HG03521 (cell line): ENCODE measurements around the gene TMEM187.
A peak's percentile ranks its signal among the peaks of the same experiment; 100 is the strongest.

Experiments
- ATAC-seq: cut with Tn5 transposase; IDR thresholded peaks from one replicate; pipeline ENCODE4 v1.9.1; 2021; ENCODE audit warnings: mild to moderate bottlenecking, moderate library complexity; ENCODE audit not compliant: unreplicated experiment

TMEM187 gene

GRCh38 chrX:153972368-153973126 lies at the start of gene TMEM187:
Gene TMEM187 (plus strand): TSS chrX:153972754. CDS start chrX:153982063, 9,309 bp downstream.
- peak; percentile 42 for ATAC-seq

- no peak for ATAC-seq
These were observed 49.4 kb upstream of the TMEM187 start for GRCh38 chrX:153922932-153923857.

GRCh38 chrX:153924149-153924861 lies 48.2 kb upstream of the TMEM187 start:
- no peak for ATAC-seq

- no peak for ATAC-seq
These were observed 47.2 kb upstream of the TMEM187 start for GRCh38 chrX:153925387-153925738.

GRCh38 chrX:153925739-153926551 lies 46.6 kb upstream of the TMEM187 start, which contains the start of gene ARHGAP4:
Gene ARHGAP4 (minus strand): TSS chrX:153926264. CDS start chrX:153926202, 62 bp downstream.
- no peak for ATAC-seq

GRCh38 chrX:153926552-153926857 lies 46.0 kb upstream of the TMEM187 start:
- no peak for ATAC-seq

GRCh38 chrX:153926858-153927671 lies 45.5 kb upstream of the TMEM187 start:
- peak; percentile 34 for ATAC-seq

GRCh38 chrX:153927672-153927921 lies 45.0 kb upstream of the TMEM187 start:
- ATAC-seq = no peak

GRCh38 chrX:153927922-153928760 lies 44.4 kb upstream of the TMEM187 start:
- ATAC-seq = peak; percentile 70

- no peak for ATAC-seq
These were observed 43.7 kb upstream of the TMEM187 start for GRCh38 chrX:153928846-153929245.

- no peak for ATAC-seq
These were observed 43.0 kb upstream of the TMEM187 start for GRCh38 chrX:153929576-153929975.

- ATAC-seq = no peak
These were observed 42.3 kb upstream of the TMEM187 start for GRCh38 chrX:153930011-153930910.

- no peak for ATAC-seq
These were observed 41.4 kb upstream of the TMEM187 start for GRCh38 chrX:153931151-153931550.

- ATAC-seq = no peak
These were observed 40.8 kb upstream of the TMEM187 start for GRCh38 chrX:153931748-153932147.

GRCh38 chrX:153932220-153932915 lies 40.2 kb upstream of the TMEM187 start:
- no peak for ATAC-seq

- no peak for ATAC-seq
These were observed 38.8 kb upstream of the TMEM187 start for GRCh38 chrX:153933748-153934147.

- ATAC-seq = peak; percentile 21
These were observed 38.3 kb upstream of the TMEM187 start for GRCh38 chrX:153934148-153934761.
